GM23338 (cell line): Measurements from ENCODE around the gene SNX5. TPM values are rescaled to one million over a fixed set of nuclear protein-coding genes. Genes with fewer than 3 reads are reported as not detected.

Source experiments
- ATAC-seq: fragments of 200-7000 bp; cut with Tn5 transposase; 3 replicates; pipeline ENCODE4 v1.9.1; 2020
- DNase-seq: peaks from one replicate; pipeline ENCODE4 v3.0.0-alpha.2; 2015; ENCODE audit warnings: low spot score
- H2AFZ ChIP-seq: fragments of 200-600 bp; sonication (generic); 2 replicates; pipeline ENCODE4 v1.8.0; 2016; ENCODE audit warnings: antibody characterized with exemption, mild to moderate bottlenecking, moderate library complexity
- H3F3A ChIP-seq: fragments of 200-600 bp; sonication (generic); replicated peaks from 2 replicates; pipeline ENCODE4 v1.8.0; 2017; ENCODE audit warnings: antibody characterized with exemption, mixed run types, low read depth
- H3K27ac ChIP-seq: fragments of 200-600 bp; sonication (generic); 2 replicates; pipeline ENCODE4 v1.6.1; 2016; ENCODE audit warnings: low read depth
- H3K27me3 ChIP-seq: fragments of 200-600 bp; sonication (generic); 2 replicates; pipeline ENCODE4 v1.8.0; 2016; ENCODE audit warnings: mild to moderate bottlenecking, mixed run types, moderate library complexity; ENCODE audit not compliant: insufficient read depth
- H3K36me3 ChIP-seq: fragments of 200-600 bp; sonication (generic); 2 replicates; pipeline ENCODE4 v1.8.0; 2016; ENCODE audit warnings: mild to moderate bottlenecking; ENCODE audit not compliant: insufficient read depth
- H3K4me1 ChIP-seq: fragments of 200-600 bp; sonication (generic); 2 replicates; pipeline ENCODE4 v1.8.0; 2016; ENCODE audit warnings: mild to moderate bottlenecking, moderate library complexity; ENCODE audit not compliant: insufficient read depth
- H3K4me2 ChIP-seq: fragments of 200-600 bp; sonication (generic); 2 replicates; pipeline ENCODE4 v1.7.1; 2017; ENCODE audit warnings: mixed run types
- H3K4me3 ChIP-seq: fragments of 200-600 bp; sonication (generic); 2 replicates; pipeline ENCODE4 v1.6.1; 2016; ENCODE audit warnings: mixed run types
- H3K79me2 ChIP-seq: fragments of 200-600 bp; sonication (generic); replicated peaks from 2 replicates; pipeline ENCODE4 v1.8.0; 2017; ENCODE audit warnings: mild to moderate bottlenecking; ENCODE audit not compliant: insufficient read depth
- H3K9me2 ChIP-seq: fragments of 200-600 bp; sonication (generic); 2 replicates; pipeline ENCODE4 v1.8.0; 2017; ENCODE audit not compliant: insufficient read depth
- H4K20me1 ChIP-seq: fragments of 200-600 bp; sonication (generic); replicated peaks from 2 replicates; pipeline ENCODE4 v1.8.0; 2017; ENCODE audit warnings: mild to moderate bottlenecking; ENCODE audit not compliant: insufficient read depth
- H3K27ac Mint-ChIP-seq: 2 replicates; pipeline ENCODE4 v1.8.0; 2020; ENCODE audit warnings: inconsistent platforms, mild to moderate bottlenecking, moderate library complexity, mixed read lengths
- H3K27me3 Mint-ChIP-seq: 3 replicates; pipeline ENCODE4 v1.8.0; 2022; ENCODE audit warnings: low read depth, mild to moderate bottlenecking, moderate library complexity, mixed read lengths, inconsistent platforms; ENCODE audit not compliant: insufficient read depth, poor library complexity
- H3K36me3 Mint-ChIP-seq: 3 replicates; pipeline ENCODE4 v1.8.0; 2021; ENCODE audit warnings: low read depth, mild to moderate bottlenecking, inconsistent platforms, moderate library complexity, mixed read lengths
- H3K4me1 Mint-ChIP-seq: 3 replicates; pipeline ENCODE4 v1.8.0; 2020; ENCODE audit warnings: mild to moderate bottlenecking, inconsistent platforms, mixed read lengths
- H3K4me3 Mint-ChIP-seq: 3 replicates; pipeline ENCODE4 v1.8.0; 2021; ENCODE audit warnings: moderate library complexity, mild to moderate bottlenecking, inconsistent platforms, mixed read lengths
- H3K9me3 Mint-ChIP-seq: 3 replicates; pipeline ENCODE4 v1.8.0; 2020; ENCODE audit warnings: moderate library complexity, mild to moderate bottlenecking, inconsistent platforms, mixed read lengths
- EZH2 ChIP-seq: fragments of 200-600 bp; sonication (generic); IDR thresholded peaks from one replicate; pipeline ENCODE4 v1.8.0; 2017; ENCODE audit warnings: antibody characterized with exemption, mild to moderate bottlenecking, low read depth; ENCODE audit not compliant: unreplicated experiment
- NANOG ChIP-seq: IDR thresholded peaks from 2 replicates; pipeline ENCODE4 v1.6.1; 2016; ENCODE audit warnings: antibody characterized with exemption, borderline replicate concordance
- POLR2AphosphoS5 ChIP-seq: IDR thresholded peaks from 2 replicates; pipeline ENCODE4 v1.6.1; 2016; ENCODE audit warnings: antibody characterized with exemption, low read depth
- STAT1 ChIP-seq: IDR thresholded peaks from one replicate; pipeline ENCODE4 v1.6.1; 2016; ENCODE audit warnings: antibody characterized with exemption; ENCODE audit not compliant: unreplicated experiment
- ZNF331 ChIP-seq: fragments of 250-450 bp; sonication (Bioruptor Pico); IDR thresholded peaks from 2 replicates; pipeline ENCODE4 v1.5.0; 2020; ENCODE audit warnings: low read depth, mild to moderate bottlenecking, moderate library complexity
- polyA plus RNA-seq: library from polyadenylated mRNA; unstranded; fragments of >200 nt; fragmentation: Nextera tagmentation; extraction: Ambion mirVana; gene quantifications from 2 replicates; pipeline ENCODE4 v1.2.1, GENCODE V29; 2016
- total RNA-seq: library from RNA; depleted of rRNA; stranded (reverse); fragments of >200 nt; shearing (Covaris generic); gene quantifications from 2 replicates; pipeline ENCODE4 v1.2.3, GENCODE V29; 2014
- TF ChIP-seq, protein P1 (sequence below): fragments of 250-450 bp; sonication (Bioruptor Pico); IDR thresholded peaks from 2 replicates; pipeline ENCODE4 v1.5.0; 2020; ENCODE audit warnings: mild to moderate bottlenecking, moderate library complexity
- TF ChIP-seq, protein P2 (sequence below): IDR thresholded peaks from 2 replicates; pipeline ENCODE4 v1.6.1; 2016; ENCODE audit warnings: antibody characterized with exemption

The SNX5 gene
- total and polyA plus RNA-seq, 2 experiments from 2014 or later = 167 to 287 TPM

DNA sequence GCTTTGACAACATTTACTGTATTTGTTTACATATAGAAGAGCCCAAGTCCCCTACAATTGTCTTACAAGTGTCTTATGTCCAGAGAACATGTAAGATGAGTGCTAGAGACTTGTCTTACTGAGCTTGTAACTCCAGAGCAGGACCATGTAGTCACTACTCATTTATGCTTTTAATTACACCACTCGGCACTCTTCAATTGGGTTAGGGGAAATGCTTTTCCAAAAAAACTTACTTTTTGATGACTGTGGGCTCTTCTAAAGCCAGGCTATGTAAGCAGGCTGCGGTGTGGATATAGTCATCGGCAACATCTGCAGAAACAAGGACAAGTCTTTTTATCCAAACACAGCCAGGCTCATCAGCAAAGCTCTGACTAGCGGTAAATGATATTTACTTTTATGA is 18.7 kb downstream of the SNX5 start:
- Histone ChIP-seq H3K27ac (peak overlapping the region; percentile 24; the same call in 1 of the 2 replicates), H3K4me2 (no peak overlapping the region), H3F3A (peaks cover 62% of the 10 kb centered on the region), H4K20me1 (peaks cover 75% of the 10 kb centered on the region), H3K9me2 (no peaks in the 10 kb centered on the region), H3K4me3 (no peak overlapping the region), H3K27me3 (no peaks in the 10 kb centered on the region), H2AFZ (no peak overlapping the region), H3K79me2 (peaks cover 98% of the 10 kb centered on the region), H3K36me3 (peaks cover 99% of the 10 kb centered on the region), H3K4me1 (no peaks in the 10 kb centered on the region)
- Mint-ChIP-seq H3K27ac (no peak overlapping the region), H3K36me3 (peaks cover 100% of the 10 kb centered on the region), H3K9me3 (no peaks in the 10 kb centered on the region), H3K27me3 (no peaks in the 10 kb centered on the region), H3K4me3 (no peak overlapping the region), H3K4me1 (no peaks in the 10 kb centered on the region)
- TF ChIP-seq STAT1 = no peak
- TF ChIP-seq, protein P1, sequence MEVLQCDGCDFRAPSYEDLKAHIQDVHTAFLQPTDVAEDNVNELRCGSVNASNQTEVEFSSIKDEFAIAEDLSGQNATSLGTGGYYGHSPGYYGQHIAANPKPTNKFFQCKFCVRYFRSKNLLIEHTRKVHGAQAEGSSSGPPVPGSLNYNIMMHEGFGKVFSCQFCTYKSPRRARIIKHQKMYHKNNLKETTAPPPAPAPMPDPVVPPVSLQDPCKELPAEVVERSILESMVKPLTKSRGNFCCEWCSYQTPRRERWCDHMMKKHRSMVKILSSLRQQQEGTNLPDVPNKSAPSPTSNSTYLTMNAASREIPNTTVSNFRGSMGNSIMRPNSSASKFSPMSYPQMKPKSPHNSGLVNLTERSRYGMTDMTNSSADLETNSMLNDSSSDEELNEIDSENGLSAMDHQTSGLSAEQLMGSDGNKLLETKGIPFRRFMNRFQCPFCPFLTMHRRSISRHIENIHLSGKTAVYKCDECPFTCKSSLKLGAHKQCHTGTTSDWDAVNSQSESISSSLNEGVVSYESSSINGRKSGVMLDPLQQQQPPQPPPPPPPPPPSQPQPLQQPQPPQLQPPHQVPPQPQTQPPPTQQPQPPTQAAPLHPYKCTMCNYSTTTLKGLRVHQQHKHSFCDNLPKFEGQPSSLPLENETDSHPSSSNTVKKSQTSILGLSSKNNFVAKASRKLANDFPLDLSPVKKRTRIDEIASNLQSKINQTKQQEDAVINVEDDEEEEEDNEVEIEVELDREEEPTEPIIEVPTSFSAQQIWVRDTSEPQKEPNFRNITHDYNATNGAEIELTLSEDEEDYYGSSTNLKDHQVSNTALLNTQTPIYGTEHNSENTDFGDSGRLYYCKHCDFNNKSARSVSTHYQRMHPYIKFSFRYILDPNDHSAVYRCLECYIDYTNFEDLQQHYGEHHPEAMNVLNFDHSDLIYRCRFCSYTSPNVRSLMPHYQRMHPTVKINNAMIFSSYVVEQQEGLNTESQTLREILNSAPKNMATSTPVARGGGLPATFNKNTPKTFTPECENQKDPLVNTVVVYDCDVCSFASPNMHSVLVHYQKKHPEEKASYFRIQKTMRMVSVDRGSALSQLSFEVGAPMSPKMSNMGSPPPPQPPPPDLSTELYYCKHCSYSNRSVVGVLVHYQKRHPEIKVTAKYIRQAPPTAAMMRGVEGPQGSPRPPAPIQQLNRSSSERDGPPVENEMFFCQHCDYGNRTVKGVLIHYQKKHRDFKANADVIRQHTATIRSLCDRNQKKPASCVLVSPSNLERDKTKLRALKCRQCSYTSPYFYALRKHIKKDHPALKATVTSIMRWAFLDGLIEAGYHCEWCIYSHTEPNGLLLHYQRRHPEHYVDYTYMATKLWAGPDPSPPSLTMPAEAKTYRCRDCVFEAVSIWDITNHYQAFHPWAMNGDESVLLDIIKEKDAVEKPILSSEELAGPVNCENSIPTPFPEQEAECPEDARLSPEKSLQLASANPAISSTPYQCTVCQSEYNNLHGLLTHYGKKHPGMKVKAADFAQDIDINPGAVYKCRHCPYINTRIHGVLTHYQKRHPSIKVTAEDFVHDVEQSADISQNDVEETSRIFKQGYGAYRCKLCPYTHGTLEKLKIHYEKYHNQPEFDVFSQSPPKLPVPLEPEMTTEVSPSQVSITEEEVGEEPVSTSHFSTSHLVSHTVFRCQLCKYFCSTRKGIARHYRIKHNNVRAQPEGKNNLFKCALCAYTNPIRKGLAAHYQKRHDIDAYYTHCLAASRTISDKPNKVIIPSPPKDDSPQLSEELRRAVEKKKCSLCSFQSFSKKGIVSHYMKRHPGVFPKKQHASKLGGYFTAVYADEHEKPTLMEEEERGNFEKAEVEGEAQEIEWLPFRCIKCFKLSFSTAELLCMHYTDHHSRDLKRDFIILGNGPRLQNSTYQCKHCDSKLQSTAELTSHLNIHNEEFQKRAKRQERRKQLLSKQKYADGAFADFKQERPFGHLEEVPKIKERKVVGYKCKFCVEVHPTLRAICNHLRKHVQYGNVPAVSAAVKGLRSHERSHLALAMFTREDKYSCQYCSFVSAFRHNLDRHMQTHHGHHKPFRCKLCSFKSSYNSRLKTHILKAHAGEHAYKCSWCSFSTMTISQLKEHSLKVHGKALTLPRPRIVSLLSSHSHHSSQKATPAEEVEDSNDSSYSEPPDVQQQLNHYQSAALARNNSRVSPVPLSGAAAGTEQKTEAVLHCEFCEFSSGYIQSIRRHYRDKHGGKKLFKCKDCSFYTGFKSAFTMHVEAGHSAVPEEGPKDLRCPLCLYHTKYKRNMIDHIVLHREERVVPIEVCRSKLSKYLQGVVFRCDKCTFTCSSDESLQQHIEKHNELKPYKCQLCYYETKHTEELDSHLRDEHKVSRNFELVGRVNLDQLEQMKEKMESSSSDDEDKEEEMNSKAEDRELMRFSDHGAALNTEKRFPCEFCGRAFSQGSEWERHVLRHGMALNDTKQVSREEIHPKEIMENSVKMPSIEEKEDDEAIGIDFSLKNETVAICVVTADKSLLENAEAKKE (CRISPR knock-in tag) = no peak
- no peak for TF ChIP-seq NANOG
- TF ChIP-seq, protein P2, sequence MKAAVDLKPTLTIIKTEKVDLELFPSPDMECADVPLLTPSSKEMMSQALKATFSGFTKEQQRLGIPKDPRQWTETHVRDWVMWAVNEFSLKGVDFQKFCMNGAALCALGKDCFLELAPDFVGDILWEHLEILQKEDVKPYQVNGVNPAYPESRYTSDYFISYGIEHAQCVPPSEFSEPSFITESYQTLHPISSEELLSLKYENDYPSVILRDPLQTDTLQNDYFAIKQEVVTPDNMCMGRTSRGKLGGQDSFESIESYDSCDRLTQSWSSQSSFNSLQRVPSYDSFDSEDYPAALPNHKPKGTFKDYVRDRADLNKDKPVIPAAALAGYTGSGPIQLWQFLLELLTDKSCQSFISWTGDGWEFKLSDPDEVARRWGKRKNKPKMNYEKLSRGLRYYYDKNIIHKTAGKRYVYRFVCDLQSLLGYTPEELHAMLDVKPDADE = no peak
- no peak for TF ChIP-seq POLR2AphosphoS5
- no peak for TF ChIP-seq ZNF331 (CRISPR knock-in tag)
- TF ChIP-seq EZH2 = no peak
- DNase-seq = no peak
- no peak for ATAC-seq
